GM12878 (cell line): Measurements from ENCODE around the gene GEMIN2. TPM values are rescaled to one million over a fixed set of nuclear protein-coding genes. Genes with fewer than 3 reads are reported as not detected.
"Not testable (repeated sequence)": the region's sequence is repeated elsewhere in the genome, so short reads cannot be mapped to it uniquely, and the experiment has no call there.

ENCODE experiments used
- ATAC-seq: fragments of 200-7000 bp; cut with Tn5 transposase; 3 replicates; pipeline ENCODE4 v1.9.1; 2020; ENCODE audit warnings: mild to moderate bottlenecking, moderate library complexity
- BruUV-seq: library from RNA; stranded (reverse); fragments of 400-500 nt; replicated peaks from 2 replicates; lab custom pipeline; 2021; lab: Mats Ljungman, UMichigan
- CTCF ChIA-PET: fragments of 300-600 bp; sonication (Branson Sonifier 250); formaldehyde crosslinking; extraction: SDS; loops from one replicate; lab custom pipeline; 2021; ENCODE audit warnings: inconsistent platforms; lab: Yijun Ruan, JAX
- POLR2A ChIA-PET: fragments of 350-600 bp; formaldehyde crosslinking; extraction: SDS; loops from one replicate; lab custom pipeline; 2021; ENCODE audit warnings: inconsistent platforms; lab: Charles Lee
- RAD21 ChIA-PET: fragments of 300-600 bp; sonication (Branson Sonifier 250); formaldehyde crosslinking; loops from one replicate; lab custom pipeline; 2023; ENCODE audit warnings: antibody characterized with exemption; ENCODE audit not compliant: unreplicated experiment; lab: Charles Lee
- SMC1A ChIA-PET: fragments of 300-600 bp; sonication (Branson Sonifier 250); formaldehyde crosslinking; loops from one replicate; lab custom pipeline; 2023; ENCODE audit not compliant: unreplicated experiment, uncharacterized antibody; lab: Charles Lee
- DNase-seq: peaks from one replicate; pipeline ENCODE4 v3.0.0-alpha.2; 2011; ENCODE audit warnings: low read depth, low spot score
- FAIRE-seq: peaks from 3 replicates; lab custom pipeline; 2011; peaks lifted over from hg19 to GRCh38; lab: Jason Lieb, UNC
- H2AFZ ChIP-seq: 2 replicates; pipeline ENCODE4 v1.6.0; 2011; ENCODE audit warnings: low read depth, low read length, control low read depth; ENCODE audit not compliant: control insufficient read depth
- H3K27ac ChIP-seq: 2 replicates; pipeline ENCODE4 v1.5.1; 2011; ENCODE audit warnings: control low read depth; ENCODE audit not compliant: control insufficient read depth, insufficient read depth
- H3K27me3 ChIP-seq, 2 experiments: replicated peaks in 1 of 2; 2 replicates each; pipeline versions ENCODE4 v1.6.0 to v1.6.1; 2011; ENCODE audit warnings: low read length in 1 of 2; ENCODE audit not compliant: control insufficient read depth in 2 of 2, insufficient read depth in 2 of 2
- H3K36me3 ChIP-seq, 2 experiments: 2 replicates each; pipeline ENCODE4 v1.5.1; 2011; ENCODE audit warnings: low read length in 1 of 2; ENCODE audit not compliant: control insufficient read depth in 2 of 2, insufficient read depth in 2 of 2
- H3K4me1 ChIP-seq: 2 replicates; pipeline ENCODE4 v1.6.1; 2011; ENCODE audit warnings: mild to moderate bottlenecking, low read length, moderate library complexity, mixed read lengths; ENCODE audit not compliant: control insufficient read depth, insufficient read depth
- H3K4me2 ChIP-seq: 2 replicates; pipeline ENCODE4 v1.6.0; 2011; ENCODE audit warnings: control low read depth; ENCODE audit not compliant: control insufficient read depth, insufficient read depth
- H3K4me3 ChIP-seq: fragments of 200-600 bp; sonication (generic); 2 replicates; pipeline ENCODE4 v1.5.1; 2016
- H3K79me2 ChIP-seq: 2 replicates; pipeline ENCODE4 v1.6.0; 2011; ENCODE audit warnings: low read length; ENCODE audit not compliant: control insufficient read depth, insufficient read depth
- H3K9ac ChIP-seq: 2 replicates; pipeline ENCODE4 v1.8.0; 2011; ENCODE audit warnings: low read length, control low read depth, mixed read lengths; ENCODE audit not compliant: control insufficient read depth, insufficient read depth
- H3K9me3 ChIP-seq: replicated peaks from 3 replicates; pipeline ENCODE4 v1.5.1; 2011; ENCODE audit warnings: mild to moderate bottlenecking, low read length; ENCODE audit not compliant: control insufficient read depth, insufficient read depth
- H4K20me1 ChIP-seq: 2 replicates; pipeline ENCODE4 v1.6.0; 2011; ENCODE audit not compliant: control insufficient read depth, insufficient read depth
- BACH1 ChIP-seq: fragments of 450-650 bp; IDR thresholded peaks from 2 replicates; pipeline ENCODE4 v1.6.1; 2017; ENCODE audit warnings: mild to moderate bottlenecking, borderline replicate concordance
- EED ChIP-seq: sonication (generic); IDR thresholded peaks from 2 replicates; pipeline ENCODE4 v1.6.1; 2016; ENCODE audit warnings: antibody characterized with exemption, low read depth
- IKZF1 ChIP-seq: fragments of 450-650 bp; conservative IDR thresholded peaks from 2 replicates; pipeline ENCODE4 v1.6.1; 2017; ENCODE audit warnings: antibody characterized with exemption, mild to moderate bottlenecking
- KDM1A ChIP-seq: fragments of 200-600 bp; sonication (generic); IDR thresholded peaks from 2 replicates; pipeline ENCODE4 v1.6.1; 2016; ENCODE audit warnings: borderline replicate concordance
- MYB ChIP-seq: fragments of 150-350 bp; IDR thresholded peaks from 2 replicates; pipeline ENCODE4 v1.6.1; 2014; ENCODE audit warnings: mild to moderate bottlenecking, low read depth, low read length, borderline replicate concordance
- NKRF ChIP-seq: fragments of 450-650 bp; conservative IDR thresholded peaks from 2 replicates; pipeline ENCODE4 v1.6.1; 2017; ENCODE audit warnings: mild to moderate bottlenecking, moderate library complexity
- NRF1 ChIP-seq: conservative IDR thresholded peaks from 2 replicates; pipeline ENCODE4 v1.6.1; 2011; ENCODE audit warnings: mild to moderate bottlenecking, low read depth, low read length, improper control_type of control experiment
- PAX5 ChIP-seq: IDR thresholded peaks from 2 replicates; pipeline ENCODE4 v1.6.1; 2011; ENCODE audit warnings: low read depth, low read length, borderline replicate concordance
- POLR2AphosphoS5 ChIP-seq: IDR thresholded peaks from 2 replicates; pipeline ENCODE4 v1.6.1; 2011; ENCODE audit warnings: mild to moderate bottlenecking, low read length, inconsistent platforms
- SREBF2 ChIP-seq: IDR thresholded peaks from 2 replicates; pipeline ENCODE4 v1.6.1; 2012; ENCODE audit warnings: mild to moderate bottlenecking, low read length
- TCF7 ChIP-seq: IDR thresholded peaks from 2 replicates; pipeline ENCODE4 v1.6.1; 2014; ENCODE audit warnings: antibody characterized with exemption, borderline replicate concordance
- ZBTB40 ChIP-seq: fragments of 450-650 bp; IDR thresholded peaks from 2 replicates; pipeline ENCODE4 v1.6.1; 2016; ENCODE audit warnings: mild to moderate bottlenecking, moderate library complexity, borderline replicate concordance
- WGBS: methylation state at CpG from one replicate; pipeline ENCODE4 v1.1.6; 2016; ENCODE audit warnings: low lambda C conversion rate; ENCODE audit not compliant: insufficient replicate concordance, insufficient coverage; ENCODE audit errors: missing lambda C conversion rate; 5-methylcytosine and 5-hydroxymethylcytosine counted together
- in situ Hi-C: fragments of 300-500 bp; cut with MboI; formaldehyde crosslinking; loops from 9 replicates; pipeline ENCODE4 v1.14.3; 2018; ENCODE audit warnings: mixed read lengths
- intact Hi-C: fragments of 100-400 bp; cut with micrococcal nuclease; formaldehyde crosslinking; loops from one replicate; pipeline ENCODE4 v1.14.2; 2022; ENCODE audit not compliant: unreplicated experiment
- polyA plus RNA-seq, 11 experiments: library from polyadenylated mRNA; depleted of rRNA in 4 of 11; unstranded in 6 of 11; stranded (reverse) in 5 of 11; fragments of >200 nt; fragmentation: Nextera tagmentation in 4 of 11; fragmentation: Illumina TruSeq in 1 of 11; extraction: Ambion mirVana in 4 of 11; extraction: Trizol in 1 of 11; gene quantifications; 1 replicate in 1 of 11; 2 replicates in 10 of 11; pipeline versions ENCODE4 v1.2.1 to v1.2.3, GENCODE V29; 2011 to 2016; ENCODE audit warnings: inconsistent platforms in 2 of 11, missing spikeins in 2 of 11, low read depth in 1 of 11
- total RNA-seq, 4 experiments: library from RNA; depleted of rRNA in 3 of 4; stranded (reverse); fragments of >200 nt in 3 of 4; fragmentation: Illumina TruSeq in 1 of 4; extraction: Trizol in 1 of 4; gene quantifications; 2 replicates each; pipeline versions ENCODE4 v1.2.1 to v1.2.3, GENCODE V29; 2013 to 2021
- TF ChIP-seq, protein P1 (sequence below): IDR thresholded peaks from 2 replicates; pipeline ENCODE4 v1.6.1; 2012; ENCODE audit warnings: low read depth, low read length, improper control_type of control experiment

GEMIN2 gene
- total and polyA plus RNA-seq, 10 of the 15 experiments (the other 5 are each of a cell fraction or from before 2014, with no cell fraction given) = 25.9 to 69.3 (median 46.1) TPM

- TF ChIP-seq IKZF1 = peak; percentile 81
- peak; percentile 58; the same call in 1 of the 2 replicates for TF ChIP-seq EED
- 0 out of 2 replicates have a peak, but pooled peaks have one; percentile 49 for TF ChIP-seq MYB
- TF ChIP-seq TCF7 = no peak
- TF ChIP-seq, protein P1, sequence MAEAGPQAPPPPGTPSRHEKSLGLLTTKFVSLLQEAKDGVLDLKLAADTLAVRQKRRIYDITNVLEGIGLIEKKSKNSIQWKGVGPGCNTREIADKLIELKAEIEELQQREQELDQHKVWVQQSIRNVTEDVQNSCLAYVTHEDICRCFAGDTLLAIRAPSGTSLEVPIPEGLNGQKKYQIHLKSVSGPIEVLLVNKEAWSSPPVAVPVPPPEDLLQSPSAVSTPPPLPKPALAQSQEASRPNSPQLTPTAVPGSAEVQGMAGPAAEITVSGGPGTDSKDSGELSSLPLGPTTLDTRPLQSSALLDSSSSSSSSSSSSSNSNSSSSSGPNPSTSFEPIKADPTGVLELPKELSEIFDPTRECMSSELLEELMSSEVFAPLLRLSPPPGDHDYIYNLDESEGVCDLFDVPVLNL = 0 out of 2 replicates have a peak, but pooled peaks have one; percentile 32
- peak; percentile 92 for TF ChIP-seq NRF1
- peak; percentile 59; the same call in 1 of the 2 replicates for TF ChIP-seq NKRF
- no peak for TF ChIP-seq SREBF2
- TF ChIP-seq POLR2AphosphoS5 = peak; percentile 85
- TF ChIP-seq PAX5 = 0 out of 2 replicates have a peak, but pooled peaks have one; percentile 29
- peak; percentile 82; the same call in 1 of the 2 replicates for TF ChIP-seq ZBTB40
- no peak for TF ChIP-seq KDM1A
- TF ChIP-seq BACH1 = no peak
Measured at GRCh38 chr14:39114073-39114838, at the start of gene GEMIN2 (continued).

GRCh38 chr14:39069169-39069805 is 44.8 kb upstream of the GEMIN2 start:
- SMC1A ChIA-PET, H3K27ac ChIP-seq, H4K20me1 ChIP-seq, CTCF ChIA-PET, BruUV-seq, intact Hi-C loops, POLR2A ChIA-PET, H3K27me3 ChIP-seq, DNase-seq, H3K4me2 ChIP-seq, RAD21 ChIA-PET, FAIRE-seq, H2AFZ ChIP-seq, H3K79me2 ChIP-seq, ATAC-seq, H3K4me1 ChIP-seq, H3K4me3 ChIP-seq, H3K9ac ChIP-seq, H3K9me3 ChIP-seq, in situ Hi-C loops: not testable (repeated sequence)
- H3K36me3 ChIP-seq = peaks cover 1 to 31% of the 10 kb centered on the region in 2 experiments; a peak in 3 of 4 replicates
- 98% methylated on average over 7 of the region's 7 CpGs for WGBS
